Naive thymus-derived CD8-positive, alpha-beta T cell (primary cell): ENCODE data around the gene RASSF7. TPM values are rescaled to one million over a fixed set of nuclear protein-coding genes. Genes with fewer than 3 reads are reported as not detected.
A peak's percentile ranks its signal among the peaks of the same experiment; 100 is the strongest.
"Not testable (repeated sequence)": the region's sequence is repeated elsewhere in the genome, so short reads cannot be mapped to it uniquely, and the experiment has no call there.

Source experiments
- ATAC-seq, 2 donors: fragments of 150-1000 bp; cut with Tn5 transposase in 1 of 2; sonication (Bioruptor Pico), chemical (Tn5 transposase) in 1 of 2; 1 replicate in 1 of 2; 2 replicates in 1 of 2; pipeline ENCODE4 v1.10.0; 2021; ENCODE audit warnings: mild to moderate bottlenecking in 2 of 2, moderate library complexity in 2 of 2
- POLR2A ChIA-PET: fragments of 350-600 bp; sonication (Branson Sonifier 250); formaldehyde crosslinking; loops from one replicate; lab custom pipeline; 2021; ENCODE audit warnings: antibody characterized with exemption; lab: Charles Lee
- DNase-seq, 10 donors: peaks; one replicate each; pipeline versions ENCODE4 v3.0.0 to v3.0.0-alpha.2; 2020 to 2022
- H3K27ac Mint-ChIP-seq, 10 donors: one replicate each; pipeline ENCODE4 v1.8.0; 2020 to 2022; ENCODE audit warnings: mild to moderate bottlenecking in 10 of 10, mixed read lengths in 10 of 10, moderate library complexity in 4 of 10, inconsistent platforms in 1 of 10
- H3K27me3 Mint-ChIP-seq, 5 donors: one replicate each; pipeline ENCODE4 v1.8.0; 2021 to 2022; ENCODE audit warnings: mixed read lengths in 5 of 5
- H3K36me3 Mint-ChIP-seq, 3 donors: one replicate each; pipeline ENCODE4 v1.8.0; 2020 to 2022; ENCODE audit warnings: mixed read lengths in 3 of 3, mild to moderate bottlenecking in 2 of 3, inconsistent platforms in 1 of 3
- H3K4me1 Mint-ChIP-seq, 4 donors: one replicate each; pipeline ENCODE4 v1.8.0; 2021 to 2022; ENCODE audit warnings: mixed read lengths in 4 of 4
- H3K4me3 Mint-ChIP-seq, 10 donors: one replicate each; pipeline ENCODE4 v1.8.0; 2020 to 2022; ENCODE audit warnings: mild to moderate bottlenecking in 10 of 10, mixed read lengths in 10 of 10, moderate library complexity in 6 of 10, inconsistent platforms in 1 of 10
- H3K9me3 Mint-ChIP-seq, 9 donors: one replicate each; pipeline ENCODE4 v1.8.0; 2020 to 2022; ENCODE audit warnings: mixed read lengths in 9 of 9, mild to moderate bottlenecking in 3 of 9, inconsistent platforms in 1 of 9, moderate library complexity in 1 of 9
- polyA plus RNA-seq, 3 donors: library from polyadenylated mRNA; unstranded; fragments of 300-500 nt; fragmentation: Illumina TruSeq; gene quantifications; one replicate each; pipeline ENCODE4 v1.2.3, GENCODE V29; 2021
- total RNA-seq, 8 experiments: library from RNA in 2 of 8; stranded (reverse) in 2 of 8; gene quantifications; one replicate each; pipeline ENCODE4 v1.2.3 and lab custom pipeline; 2021 to 2026

RASSF7 gene
- total RNA-seq (10 to 100 TPM; 33.7 to 37.6 TPM), polyA plus RNA-seq (10 to 100 TPM; 22.5 to 32.3 (median 24.2) TPM), total RNA-seq (lab: John Stamatoyannopoulos, UW) (14.4 to 49.7 (median 16.7) reads per million in 6 experiments)

DNA sequence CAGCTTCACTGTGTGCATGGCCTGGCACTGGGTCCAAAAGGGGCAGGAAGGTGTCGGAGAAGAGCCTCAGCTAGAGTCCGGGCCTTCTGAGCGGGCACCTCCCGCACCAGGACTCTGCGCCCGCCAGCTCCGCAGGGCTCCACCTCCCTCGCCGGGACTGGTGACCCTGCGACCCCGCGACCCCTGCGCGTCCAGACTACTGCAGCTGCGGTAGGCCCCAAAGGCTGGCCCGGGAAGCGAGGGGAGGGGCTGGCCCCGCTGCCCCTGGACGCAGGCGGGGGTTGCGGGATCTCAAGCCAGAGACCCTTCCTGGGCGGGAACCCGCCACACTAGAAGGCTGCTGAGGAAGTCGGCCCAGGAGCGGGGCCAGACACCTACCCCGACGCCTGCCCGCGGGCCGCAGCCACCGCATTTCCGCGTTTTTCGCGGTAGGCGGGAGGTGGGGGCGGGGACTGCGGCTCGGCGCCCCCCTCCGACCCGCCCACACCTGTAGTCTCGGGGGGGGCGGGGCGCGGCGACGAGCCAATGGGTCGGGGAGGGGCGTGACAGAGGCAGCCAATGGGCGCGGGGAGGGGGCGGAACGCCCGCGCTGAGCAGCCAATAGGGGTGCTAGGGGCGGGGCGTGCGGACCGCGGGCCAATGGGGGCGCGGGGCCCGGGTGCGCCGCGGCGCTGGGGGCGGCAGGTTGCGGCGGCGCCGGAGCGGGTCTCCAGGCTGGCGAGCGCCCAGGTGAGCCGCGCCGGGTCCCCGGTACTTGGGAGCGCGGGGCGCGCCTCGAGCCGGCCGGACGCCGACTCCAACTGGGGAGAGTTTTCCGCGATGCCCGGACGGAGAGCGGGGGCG, at the start of gene RASSF7, which contains the start of gene LMNTD2:
Gene RASSF7, plus strand, starts transcription at position 666 of the 843 bp plus-strand sequence. CDS start 799 bp downstream, outside the sequence.
Gene LMNTD2, minus strand, starts transcription at position 434 of the 843 bp plus-strand sequence. Its CDS starts 22 bp downstream, at position 412.
- H3K9me3 Mint-ChIP-seq: no peaks in the 10 kb centered on the region
- H3K36me3 Mint-ChIP-seq: peaks cover 0 to 3% (median 0%) of the 10 kb centered on the region in 3 donors
- H3K4me3 Mint-ChIP-seq: peak within 1 kb of the TSS; percentile 82 to 91 (median 86)
- DNase-seq (peak; percentile 91 to 97 (median 95)), ATAC-seq (peak; percentile 89 to 92)
- H3K27me3 Mint-ChIP-seq: no peaks in the 10 kb centered on the region
- POLR2A ChIA-PET: interaction anchor here (0.5 to 7.7 kb wide), 16 partner anchors 7 to 215 kb away, joined by 3 to 47 read pairs (median 4); partner anchors contain the start of genes HRAS, IRF7, LRRC56 and PHRF1
- peak within 1 kb of the TSS; percentile 63 to 94 (median 84) for H3K27ac Mint-ChIP-seq
- H3K4me1 Mint-ChIP-seq: peaks cover 7 to 22% (median 17%) of the 10 kb centered on the region in 4 donors

GRCh38 chr11:512761-513595, 47.8 kb upstream of the RASSF7 start:
- peak overlapping the region in 2 of 10 donors; percentile 21 to 67 for H3K27ac Mint-ChIP-seq
- H3K36me3 Mint-ChIP-seq: peaks cover 0 to 28% (median 5%) of the 10 kb centered on the region in 3 donors
- H3K4me3 Mint-ChIP-seq: peak overlapping the region in 1 of 10 donors; percentile 29
- POLR2A ChIA-PET: interaction anchor here (0.6 kb wide), 1 partner anchor 178 kb away, joined by 3 read pairs; no protein-coding TSS in a partner anchor
- no peak for DNase-seq
- ATAC-seq: no peak
- no peaks in the 10 kb centered on the region for H3K27me3 Mint-ChIP-seq
- H3K9me3 Mint-ChIP-seq: peaks cover 0 to 7% (median 0%) of the 10 kb centered on the region in 9 donors
- peaks cover 0 to 11% (median 4%) of the 10 kb centered on the region in 4 donors for H3K4me1 Mint-ChIP-seq

DNA sequence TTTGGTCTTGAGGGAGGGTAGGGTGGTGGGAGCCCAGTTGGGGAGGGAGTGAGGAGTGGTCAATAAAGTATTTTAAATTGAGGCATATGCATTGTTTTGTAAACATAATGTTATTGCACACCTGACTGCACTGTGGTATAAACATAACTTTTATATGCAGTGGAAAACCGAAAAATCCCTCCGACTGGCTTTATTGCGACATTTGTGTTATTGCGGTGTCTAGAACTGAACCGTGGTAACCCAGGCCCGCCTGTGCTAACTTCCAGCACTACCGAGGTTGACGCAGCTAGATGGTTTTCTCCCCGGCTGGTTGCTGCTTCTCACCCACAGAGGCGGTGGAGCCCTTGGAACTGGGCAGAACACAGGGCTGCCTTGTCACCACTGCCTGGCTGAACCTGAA, 46.2 kb upstream of the RASSF7 start:
- peaks cover 0 to 7% (median 0%) of the 10 kb centered on the region in 9 donors for H3K9me3 Mint-ChIP-seq
- H3K36me3 Mint-ChIP-seq: peaks cover 0 to 25% (median 5%) of the 10 kb centered on the region in 3 donors
- peak overlapping the region in 3 of 10 donors; percentile 24 to 54 (median 31) for H3K27ac Mint-ChIP-seq
- ATAC-seq (no peak), DNase-seq (no peak)
- POLR2A ChIA-PET: interaction anchor here (1.6 kb wide), 1 partner anchor 21 kb away, joined by 4 read pairs; the partner anchor contains the start of gene HRAS
- peaks cover 2 to 9% (median 5%) of the 10 kb centered on the region in 4 donors for H3K4me1 Mint-ChIP-seq
- H3K27me3 Mint-ChIP-seq: no peaks in the 10 kb centered on the region
- no peak overlapping the region for H3K4me3 Mint-ChIP-seq

DNA sequence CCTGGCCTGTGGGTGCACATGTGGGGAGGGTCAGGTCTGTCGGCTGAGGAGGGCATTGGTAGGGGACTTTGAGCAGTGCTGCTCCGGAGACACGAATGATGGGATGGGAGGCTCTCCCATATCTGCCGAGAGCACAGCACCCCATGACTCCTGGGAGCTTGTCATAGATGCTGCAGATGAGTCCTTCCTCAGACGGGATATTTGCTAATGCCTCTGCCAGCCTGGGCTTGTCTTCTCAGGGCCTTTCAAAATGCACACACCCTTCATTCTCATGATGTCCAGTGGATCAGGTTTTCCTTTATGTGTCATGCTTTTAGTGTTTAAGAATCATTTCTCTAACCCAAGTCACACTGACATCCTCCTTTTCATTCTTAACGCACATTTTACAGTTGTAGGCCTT, 45.6 kb upstream of the RASSF7 start:
- H3K27ac Mint-ChIP-seq: peak overlapping the region in 4 of 10 donors; percentile 10 to 33 (median 28)
- no peak for DNase-seq
- peaks cover 2 to 9% (median 5%) of the 10 kb centered on the region in 4 donors for H3K4me1 Mint-ChIP-seq
- POLR2A ChIA-PET: interaction anchor here (1.6 kb wide), 1 partner anchor 21 kb away, joined by 4 read pairs; the partner anchor contains the start of gene HRAS
- no peaks in the 10 kb centered on the region for H3K27me3 Mint-ChIP-seq
- no peak for ATAC-seq
- peaks cover 0 to 20% (median 5%) of the 10 kb centered on the region in 3 donors for H3K36me3 Mint-ChIP-seq
- no peak overlapping the region for H3K4me3 Mint-ChIP-seq
- H3K9me3 Mint-ChIP-seq: peaks cover 0 to 7% (median 0%) of the 10 kb centered on the region in 9 donors

DNA sequence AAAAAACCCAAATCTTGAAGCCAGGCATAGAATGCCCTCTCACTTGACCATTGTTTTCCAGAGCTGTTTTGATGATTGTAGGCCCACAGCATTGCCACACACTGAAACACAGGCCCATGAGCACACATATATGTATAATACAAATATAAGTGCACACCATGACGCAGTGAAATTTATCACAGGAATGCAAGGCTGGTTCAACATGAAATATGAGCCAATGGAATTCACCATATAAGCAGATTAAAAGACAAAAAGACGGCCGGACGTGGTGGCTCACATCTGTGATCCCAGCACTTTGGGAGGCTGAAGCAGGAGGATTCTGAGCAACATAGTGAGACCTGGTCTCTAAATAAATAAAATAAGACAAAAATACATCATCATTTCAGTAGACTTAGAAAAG, 44.4 kb upstream of the RASSF7 start:
- H3K4me3 Mint-ChIP-seq: no peak overlapping the region
- peaks cover 2 to 12% (median 7%) of the 10 kb centered on the region in 4 donors for H3K4me1 Mint-ChIP-seq
- peaks cover 0 to 7% (median 0%) of the 10 kb centered on the region in 9 donors for H3K9me3 Mint-ChIP-seq
- H3K36me3 Mint-ChIP-seq: peaks cover 0 to 14% (median 5%) of the 10 kb centered on the region in 3 donors
- H3K27me3 Mint-ChIP-seq: no peaks in the 10 kb centered on the region
- no peak for DNase-seq
- POLR2A ChIA-PET: interaction anchor here (0.6 kb wide), 1 partner anchor 237 kb away, joined by 4 read pairs; no protein-coding TSS in a partner anchor
- no peak for ATAC-seq
- H3K27ac Mint-ChIP-seq: peak overlapping the region in 3 of 10 donors; percentile 31 to 54 (median 42)

- POLR2A ChIA-PET, H3K27me3 Mint-ChIP-seq, DNase-seq, H3K9me3 Mint-ChIP-seq, H3K4me3 Mint-ChIP-seq, ATAC-seq: not testable (repeated sequence)
- peaks cover 2 to 12% (median 7%) of the 10 kb centered on the region in 4 donors for H3K4me1 Mint-ChIP-seq
- H3K36me3 Mint-ChIP-seq: peaks cover 0 to 10% (median 5%) of the 10 kb centered on the region in 3 donors
- H3K27ac Mint-ChIP-seq: peak overlapping the region in 1 of 10 donors; percentile 56
Measured at GRCh38 chr11:516918-517685, 43.7 kb upstream of the RASSF7 start.

- DNase-seq (peak; percentile 80 to 96 (median 88)), ATAC-seq (peak; percentile 89 to 92)
- H3K4me3 Mint-ChIP-seq: peak overlapping the region; percentile 75 to 93 (median 86)
- peak overlapping the region in 7 of 10 donors; percentile 67 to 90 (median 83) for H3K27ac Mint-ChIP-seq
- H3K4me1 Mint-ChIP-seq: peaks cover 2 to 12% (median 6%) of the 10 kb centered on the region in 4 donors
- no peaks in the 10 kb centered on the region for H3K27me3 Mint-ChIP-seq
- peaks cover 0 to 7% (median 0%) of the 10 kb centered on the region in 9 donors for H3K9me3 Mint-ChIP-seq
- H3K36me3 Mint-ChIP-seq: peaks cover 0 to 5% (median 5%) of the 10 kb centered on the region in 3 donors
- POLR2A ChIA-PET: interaction anchor here (0.6 to 1.8 kb wide), 9 partner anchors 9 to 229 kb away, joined by 3 to 9 read pairs (median 3); partner anchors contain the start of gene RNH1
Measured at GRCh38 chr11:518463-519202, 42.1 kb upstream of the RASSF7 start.

GRCh38 chr11:520428-521176, 40.2 kb upstream of the RASSF7 start:
- no peak for ATAC-seq
- DNase-seq: peak in 1 of 10 donors; percentile 37
- Mint-ChIP-seq H3K27ac (no peak overlapping the region), H3K9me3 (peaks cover 0 to 7% (median 0%) of the 10 kb centered on the region in 9 donors), H3K4me3 (no peak overlapping the region), H3K27me3 (peaks cover 0 to 1% (median 0%) of the 10 kb centered on the region in 5 donors), H3K4me1 (peaks cover 4 to 12% (median 6%) of the 10 kb centered on the region in 4 donors), H3K36me3 (peaks cover 0 to 5% (median 0%) of the 10 kb centered on the region in 3 donors)
- POLR2A ChIA-PET: no interaction called here

- Mint-ChIP-seq H3K4me3 (no peak overlapping the region), H3K27ac (no peak overlapping the region), H3K4me1 (peaks cover 4 to 12% (median 6%) of the 10 kb centered on the region in 4 donors), H3K27me3 (peaks cover 0 to 2% (median 0%) of the 10 kb centered on the region in 5 donors), H3K9me3 (peaks cover 0 to 7% (median 0%) of the 10 kb centered on the region in 9 donors), H3K36me3 (peaks cover 0 to 5% (median 0%) of the 10 kb centered on the region in 3 donors)
- ATAC-seq (no peak), DNase-seq (no peak)
- POLR2A ChIA-PET: no interaction called here
Measured at GRCh38 chr11:521177-521688, 39.5 kb upstream of the RASSF7 start.

DNA sequence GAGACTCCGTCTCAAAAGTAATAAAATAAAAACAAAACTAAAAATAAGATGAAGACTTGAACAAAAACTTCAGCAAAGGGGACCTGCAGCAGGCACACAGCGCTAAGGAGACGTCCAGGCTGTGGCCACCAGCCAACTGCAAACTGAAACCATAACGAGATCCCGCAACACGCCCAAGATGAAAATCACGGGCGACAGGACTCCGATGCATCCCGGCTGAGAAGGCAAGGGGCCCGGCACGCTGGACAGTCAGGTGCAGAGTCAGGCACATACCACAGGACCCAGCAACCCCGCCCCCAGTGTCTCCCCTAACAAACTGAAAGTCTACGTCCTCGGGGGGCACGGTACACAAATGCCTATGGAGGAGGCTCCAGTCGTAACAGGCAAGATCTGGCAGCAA, 34.6 kb upstream of the RASSF7 start:
- Mint-ChIP-seq H3K4me3 (no peak overlapping the region), H3K36me3 (peaks cover 0 to 3% (median 0%) of the 10 kb centered on the region in 3 donors), H3K27ac (no peak overlapping the region), H3K27me3 (peaks cover 0 to 2% (median 0%) of the 10 kb centered on the region in 5 donors), H3K9me3 (no peaks in the 10 kb centered on the region), H3K4me1 (peaks cover 0 to 2% (median 0%) of the 10 kb centered on the region in 4 donors)
- ATAC-seq (no peak), DNase-seq (no peak)
- POLR2A ChIA-PET: interaction anchor here (0.7 kb wide), 1 partner anchor 9 kb away, joined by 3 read pairs; the partner anchor contains the start of gene HRAS
